OCI-LY3 (cell line): ENCODE results near the gene TLCD3B.

Experiments
- CTCF ChIP-seq: fragments of 200-600, 300-600 bp; sonication (generic); IDR thresholded peaks from 2 replicates; pipeline ENCODE4 v1.5.1; 2014; ENCODE audit warnings: antibody characterized with exemption, low read length, low read depth
- EZH2phosphoT487 ChIP-seq: fragments of 200-600 bp; shearing (Covaris generic); IDR thresholded peaks from 2 replicates; pipeline ENCODE4 v1.6.1; 2018; ENCODE audit warnings: antibody characterized with exemption, mixed run types, low read depth

DNA sequence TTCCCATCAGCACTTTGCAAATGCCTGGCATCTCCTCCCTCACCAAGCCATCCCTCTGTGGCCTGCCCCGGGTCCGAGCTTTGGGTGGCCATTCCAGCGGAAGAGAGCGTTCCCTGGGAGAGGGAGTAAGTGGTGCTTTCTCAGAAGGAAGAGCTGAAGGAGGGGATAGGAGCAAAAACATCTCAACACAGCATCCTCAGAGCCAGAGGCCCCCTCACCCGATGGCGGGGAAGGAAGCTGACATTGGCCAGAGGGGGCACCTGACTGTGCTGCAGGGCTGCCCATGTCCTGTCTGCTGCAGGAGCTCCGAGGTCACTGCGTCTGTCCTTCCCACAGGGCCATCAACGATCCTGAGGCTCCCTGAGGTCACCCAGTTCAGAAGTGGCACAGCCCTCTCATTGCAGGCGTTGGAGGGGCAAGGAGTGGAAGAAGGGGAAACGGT is 427 bp upstream of the TLCD3B start:
- TF ChIP-seq CTCF (no peak), EZH2phosphoT487 (no peak)
